NCI-H226 (cell line): ENCODE measurements around the gene ATL3.
"Not testable (repeated sequence)": the region's sequence is repeated elsewhere in the genome, so short reads cannot be mapped to it uniquely, and the experiment has no call there.

ENCODE experiments used
- DNase-seq: peaks from one replicate; pipeline ENCODE4 v3.0.0-alpha.2; 2015

ATL3 gene

DNA sequence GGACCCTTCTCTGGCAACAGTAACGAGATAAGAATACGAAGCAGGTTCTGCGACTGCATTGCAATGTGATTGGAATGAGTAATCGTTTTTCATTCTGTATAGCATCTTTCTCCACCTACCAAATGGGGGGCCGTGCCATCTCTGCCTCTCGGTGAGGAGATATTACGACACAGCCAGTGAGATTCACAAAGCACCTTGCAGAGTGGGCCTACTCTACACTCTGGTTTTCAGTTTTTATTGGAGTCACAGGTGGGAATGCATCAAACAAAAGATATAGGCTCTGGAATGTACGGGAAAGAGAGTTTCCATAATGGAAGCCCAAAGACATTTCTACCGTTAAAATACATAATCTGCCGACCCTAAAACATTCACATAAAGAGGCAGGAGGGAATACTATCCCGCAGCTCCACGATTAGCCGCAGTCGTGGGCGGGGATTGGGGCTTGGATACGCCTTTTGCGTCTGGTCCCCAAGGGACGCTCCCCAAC is 9.7 kb upstream of the ATL3 start:
- DNase-seq: no peak

- DNase-seq: no peak
These were observed 2.4 kb upstream of the ATL3 start for GRCh38 chr11:63673579-63673978.

GRCh38 chr11:63672936-63673539 is 1.9 kb upstream of the ATL3 start:
- DNase-seq: no peak

GRCh38 chr11:63672156-63672463 is 934 bp upstream of the ATL3 start:
- DNase-seq: no peak

GRCh38 chr11:63670433-63671321 is 499 bp downstream of the ATL3 start:
- peak; percentile 60 for DNase-seq

GRCh38 chr11:63670096-63670432 is 1.1 kb downstream of the ATL3 start:
- no peak for DNase-seq

GRCh38 chr11:63667995-63668795 is 3.0 kb downstream of the ATL3 start:
- peak; percentile 96 for DNase-seq

DNA sequence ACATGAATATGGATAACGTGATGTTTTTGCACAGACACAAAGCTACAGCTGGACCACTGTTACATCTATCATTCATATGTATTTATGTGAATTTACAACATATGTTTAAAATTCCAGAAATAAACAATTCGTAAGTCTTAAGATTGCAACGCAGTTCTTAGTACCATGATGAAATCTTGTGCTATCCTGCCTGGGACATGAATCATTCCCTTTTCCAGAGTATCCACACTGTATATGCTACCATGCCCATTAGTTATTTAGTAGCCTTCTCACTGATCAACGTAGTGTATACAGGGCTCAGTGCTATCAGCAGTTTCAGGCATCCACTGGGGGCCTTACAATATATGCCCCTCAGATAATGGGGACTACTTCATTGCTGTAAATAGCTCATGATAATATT is 4.3 kb downstream of the ATL3 start:
- peak; percentile 39 for DNase-seq

DNA sequence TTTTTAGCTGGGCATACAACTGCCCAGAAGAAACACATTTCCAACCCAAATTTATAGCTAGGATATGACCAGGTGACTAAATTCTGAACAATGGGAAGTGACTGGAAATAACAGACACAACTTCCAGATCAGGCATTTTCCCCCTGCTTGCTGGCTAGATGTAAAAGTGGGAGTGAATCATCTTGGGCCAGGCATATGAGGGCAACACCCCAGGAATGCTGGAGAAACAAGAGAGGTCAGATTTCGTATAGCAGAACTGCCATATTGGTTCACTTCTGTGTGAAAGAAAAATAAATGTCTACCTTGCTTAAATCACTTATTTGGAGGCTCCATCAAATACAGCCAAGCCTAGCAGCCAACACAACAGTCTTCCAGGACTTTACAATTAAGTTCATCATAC is 7.4 kb downstream of the ATL3 start:
- peak; percentile 72 for DNase-seq

GRCh38 chr11:63660972-63661371 is 10.2 kb downstream of the ATL3 start:
- DNase-seq: no peak

GRCh38 chr11:63652671-63653070 is 18.5 kb downstream of the ATL3 start:
- no peak for DNase-seq

- no peak for DNase-seq
These were observed 28.0 kb downstream of the ATL3 start for GRCh38 chr11:63643205-63643604.

DNA sequence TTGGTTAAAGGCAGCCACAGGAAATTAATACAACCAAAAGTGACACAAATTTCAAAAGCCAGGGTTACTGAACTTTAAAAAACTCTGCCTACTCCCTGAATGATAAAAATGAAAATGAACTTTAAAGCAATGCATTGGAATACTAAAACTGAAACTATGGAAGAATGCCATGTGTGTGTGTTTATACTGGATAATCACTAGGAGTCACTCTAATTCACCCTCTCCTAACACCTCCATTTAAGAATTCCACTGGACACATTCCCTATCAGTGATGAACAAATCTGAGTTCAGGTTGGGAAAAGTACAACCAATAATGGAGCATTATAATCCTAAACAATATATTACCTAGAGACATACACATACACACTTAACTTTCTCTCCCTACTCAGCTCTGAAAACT is 29.4 kb downstream of the ATL3 start:
- DNase-seq: no peak

- no peak for DNase-seq
These were observed 31.9 kb downstream of the ATL3 start for GRCh38 chr11:63639199-63639832.

DNA sequence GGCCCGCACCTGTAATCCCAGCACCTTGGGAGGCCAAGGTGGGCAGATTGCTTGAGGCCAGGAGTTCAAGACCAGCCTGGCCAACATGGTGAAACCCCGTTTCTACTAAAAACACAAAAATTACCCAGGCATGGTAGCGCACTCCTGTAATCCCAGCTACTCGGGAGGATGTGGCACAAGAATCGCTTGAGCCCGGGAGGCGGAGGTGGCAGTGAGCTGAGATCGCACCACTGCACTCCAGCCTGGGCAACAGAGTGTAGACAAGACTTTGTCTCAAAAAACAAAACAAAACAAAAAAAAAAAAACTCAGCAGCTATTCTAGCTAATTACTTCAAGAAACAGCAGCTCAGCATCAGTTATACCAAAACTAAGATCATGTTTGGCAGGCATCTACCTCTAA is 32.7 kb downstream of the ATL3 start:
- DNase-seq: not testable (repeated sequence)

GRCh38 chr11:63635762-63636465 is 35.3 kb downstream of the ATL3 start:
- no peak for DNase-seq

DNA sequence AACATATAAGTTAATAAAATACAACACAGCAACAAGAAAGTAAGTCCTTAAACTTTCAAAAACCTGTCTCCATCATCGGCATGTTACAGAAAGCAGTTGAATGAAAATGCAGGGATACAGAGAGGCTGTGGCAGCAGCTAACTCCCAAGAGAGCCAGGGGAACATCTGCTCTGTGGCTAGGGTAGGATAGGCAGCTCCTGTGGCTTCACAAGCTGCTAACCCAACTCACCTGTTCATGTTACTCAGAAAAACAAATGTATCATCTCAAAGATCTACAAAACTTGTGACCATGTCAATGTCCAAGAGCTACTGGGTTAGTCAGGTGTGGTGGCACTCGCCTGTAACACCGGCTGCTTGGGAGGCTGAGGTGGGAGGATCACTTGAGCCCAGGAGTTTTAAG is 41.8 kb downstream of the ATL3 start:
- DNase-seq: no peak

GRCh38 chr11:63623513-63624140 is 47.5 kb downstream of the ATL3 start:
- no peak for DNase-seq

DNA sequence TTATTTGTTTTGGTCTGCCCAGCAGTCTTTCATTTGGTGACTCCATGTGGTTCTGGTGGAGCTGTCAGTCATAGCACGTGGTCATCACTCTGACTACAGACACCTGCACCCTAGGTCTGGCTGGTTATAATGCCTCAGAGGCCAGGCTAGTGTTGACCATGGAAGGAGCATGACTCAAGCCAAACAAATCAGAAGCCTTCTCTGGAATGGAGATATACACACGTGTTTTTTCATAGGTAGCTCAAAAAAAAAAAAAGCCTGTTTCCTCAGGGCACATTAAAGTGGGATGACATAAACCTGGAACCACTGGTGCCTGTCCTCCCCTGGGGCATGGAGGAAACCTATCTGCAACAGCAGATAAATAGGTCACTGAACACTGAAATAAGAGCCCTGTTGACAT is 48.9 kb downstream of the ATL3 start:
- peak; percentile 54 for DNase-seq

DNA sequence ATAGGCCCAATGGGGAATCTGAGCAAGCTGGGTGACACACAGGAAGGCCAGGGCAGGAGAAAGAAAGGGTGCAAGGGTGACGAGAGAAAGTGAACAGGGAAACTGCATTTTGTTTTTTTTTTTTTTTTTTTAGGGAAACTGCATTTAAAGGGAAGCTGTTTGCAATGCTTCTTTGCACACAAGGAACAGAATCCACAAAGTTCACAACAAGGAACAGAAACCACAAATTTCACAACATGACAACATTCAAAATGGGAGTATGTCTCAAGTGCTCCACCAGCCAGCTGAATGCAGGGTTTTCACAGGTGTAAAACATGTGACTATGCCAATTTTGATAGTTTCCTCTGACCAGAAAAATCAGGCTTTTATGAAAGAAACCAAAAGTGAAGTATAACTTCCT is 50.1 kb downstream of the ATL3 start:
- no peak for DNase-seq

DNA sequence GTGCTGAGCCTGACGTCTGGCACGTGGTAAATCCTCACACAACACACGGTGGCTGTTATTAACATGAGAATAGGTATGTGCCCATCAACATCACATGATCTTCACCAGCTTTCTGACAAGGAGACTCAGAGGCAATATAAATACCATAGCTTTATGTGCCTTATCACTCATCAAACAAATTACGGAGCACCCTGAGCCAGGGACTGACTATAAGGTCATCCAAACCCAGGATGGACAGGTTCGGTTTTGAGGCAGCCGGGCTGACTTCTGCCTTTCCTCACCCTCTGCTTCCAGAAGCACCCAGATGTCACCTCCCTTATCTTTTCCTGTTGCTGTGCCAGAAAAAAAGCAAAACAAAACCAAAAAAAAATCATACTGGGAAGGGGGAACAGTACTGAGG is 51.2 kb downstream of the ATL3 start:
- no peak for DNase-seq

DNA sequence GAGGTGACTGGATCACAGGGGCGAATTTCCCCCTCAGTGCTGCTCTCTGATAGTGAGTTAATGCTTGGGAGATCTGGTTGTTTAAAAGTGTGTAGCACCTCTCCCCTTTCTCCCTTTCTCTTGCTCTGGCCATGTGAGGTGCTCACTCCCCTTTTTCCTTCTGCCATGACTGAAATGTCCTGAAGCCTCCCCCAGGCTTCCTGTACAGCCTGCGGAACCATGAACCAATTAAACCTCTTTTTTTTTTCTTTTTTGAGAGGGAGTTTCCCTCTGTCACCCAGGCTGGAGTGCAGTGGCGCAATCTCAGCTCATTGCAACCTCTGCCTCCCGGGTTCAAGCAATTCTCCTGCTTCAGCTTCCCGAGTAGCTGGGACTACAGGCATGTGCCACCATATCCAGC is 53.5 kb downstream of the ATL3 start:
- not testable (repeated sequence) for DNase-seq
